ENCODE results near the gene COBL. TPM values are rescaled to one million over a fixed set of nuclear protein-coding genes. Genes with fewer than 3 reads are reported as not detected.

COBL gene
- total RNA-seq, 1 donor from 2014 or later: 0.05 TPM

DNA sequence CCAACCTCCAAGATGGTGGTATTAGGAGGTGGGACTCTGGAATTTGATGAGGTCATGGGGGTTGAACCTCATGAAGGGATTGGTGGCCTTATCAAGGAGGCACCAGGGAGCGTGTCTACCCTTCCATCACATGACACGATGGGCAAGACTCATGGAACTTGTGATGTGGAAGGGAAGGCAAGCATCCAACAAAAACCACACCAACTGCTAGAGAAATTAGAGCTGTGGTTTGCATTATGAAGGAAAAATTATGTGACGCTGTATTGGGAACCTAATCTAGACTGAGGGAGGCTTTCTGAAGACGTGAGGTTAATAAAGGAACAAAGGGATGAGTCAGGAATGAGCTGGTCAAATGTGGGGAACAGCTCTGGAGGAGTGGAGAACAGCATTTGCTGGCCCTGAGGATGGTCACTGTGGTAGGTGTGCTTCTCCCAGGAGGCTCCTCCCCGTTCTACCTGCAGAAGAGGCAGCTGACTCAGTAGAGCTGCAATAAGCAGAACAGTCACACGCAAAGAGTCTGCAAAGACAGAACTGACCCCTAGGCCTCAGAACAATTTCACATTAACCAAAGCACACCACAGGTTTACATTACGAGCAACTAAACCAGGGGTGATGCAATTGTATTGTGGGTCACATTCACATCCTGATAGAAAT, 297.3 kb downstream of the COBL start:
- Mint-ChIP-seq H3K9me3 (peaks cover 3% of the 10 kb centered on the region), H3K4me1 (peaks cover 16% of the 10 kb centered on the region), H3K4me3 (no peak overlapping the region), H3K36me3 (ENCODE audit: low read depth) (no peaks in the 10 kb centered on the region), H3K27ac (ENCODE audit: unreplicated experiment) (no peak overlapping the region), H3K27me3 (ENCODE audit: low read depth) (no peaks in the 10 kb centered on the region)
- DNase-seq (ENCODE audit: low read depth, low spot score): no peak
- TF ChIP-seq, protein P1, sequence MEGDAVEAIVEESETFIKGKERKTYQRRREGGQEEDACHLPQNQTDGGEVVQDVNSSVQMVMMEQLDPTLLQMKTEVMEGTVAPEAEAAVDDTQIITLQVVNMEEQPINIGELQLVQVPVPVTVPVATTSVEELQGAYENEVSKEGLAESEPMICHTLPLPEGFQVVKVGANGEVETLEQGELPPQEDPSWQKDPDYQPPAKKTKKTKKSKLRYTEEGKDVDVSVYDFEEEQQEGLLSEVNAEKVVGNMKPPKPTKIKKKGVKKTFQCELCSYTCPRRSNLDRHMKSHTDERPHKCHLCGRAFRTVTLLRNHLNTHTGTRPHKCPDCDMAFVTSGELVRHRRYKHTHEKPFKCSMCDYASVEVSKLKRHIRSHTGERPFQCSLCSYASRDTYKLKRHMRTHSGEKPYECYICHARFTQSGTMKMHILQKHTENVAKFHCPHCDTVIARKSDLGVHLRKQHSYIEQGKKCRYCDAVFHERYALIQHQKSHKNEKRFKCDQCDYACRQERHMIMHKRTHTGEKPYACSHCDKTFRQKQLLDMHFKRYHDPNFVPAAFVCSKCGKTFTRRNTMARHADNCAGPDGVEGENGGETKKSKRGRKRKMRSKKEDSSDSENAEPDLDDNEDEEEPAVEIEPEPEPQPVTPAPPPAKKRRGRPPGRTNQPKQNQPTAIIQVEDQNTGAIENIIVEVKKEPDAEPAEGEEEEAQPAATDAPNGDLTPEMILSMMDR (conservative IDR thresholded peaks at IDR 0.05): no peak

DNA sequence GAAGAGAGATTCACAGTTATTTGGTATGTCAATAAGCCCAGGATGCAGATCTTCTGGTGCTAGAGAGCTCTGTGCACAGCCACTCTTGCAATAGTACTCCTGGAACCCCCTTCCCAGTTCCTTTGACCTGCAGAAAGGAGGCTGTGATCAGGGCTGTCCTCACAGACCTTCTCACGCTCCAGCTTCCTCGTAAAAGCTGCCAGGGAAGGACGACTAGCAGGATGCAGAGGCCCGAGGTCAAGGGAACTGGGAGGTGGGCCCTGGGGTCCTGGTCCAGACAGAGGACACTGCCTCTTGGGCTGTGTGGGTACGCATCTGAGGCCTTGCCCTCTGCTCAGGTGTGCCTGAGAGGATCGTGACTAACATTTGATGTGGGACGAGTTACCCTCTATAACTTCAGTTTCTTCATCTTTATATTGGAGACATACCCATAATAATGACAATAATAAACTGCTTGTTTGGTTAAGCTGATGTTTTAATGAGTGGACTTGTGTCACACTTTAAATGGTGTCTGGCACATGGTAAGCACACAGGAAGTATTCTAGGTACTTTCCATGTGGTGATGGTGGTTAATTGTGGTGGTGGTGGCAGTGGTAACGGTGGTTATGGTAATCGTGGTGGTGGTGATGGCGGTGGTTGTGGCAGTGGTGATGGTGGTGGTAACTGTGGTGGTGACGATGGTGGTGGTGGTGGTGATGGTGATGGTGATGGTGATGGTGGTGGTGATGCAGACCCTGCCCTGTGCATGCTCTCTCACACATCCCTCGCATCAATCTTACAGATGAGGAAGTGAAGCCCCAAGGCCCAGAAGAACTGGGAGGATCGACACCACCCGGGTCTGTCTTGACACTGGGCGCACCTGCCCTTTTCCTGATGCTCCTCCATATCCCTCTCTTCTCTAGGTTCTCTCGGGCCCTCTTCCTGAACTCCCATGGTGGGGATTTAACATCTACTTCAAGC, 298.8 kb downstream of the COBL start:
- peaks cover 3% of the 10 kb centered on the region for H3K9me3 Mint-ChIP-seq
- H3K27me3 Mint-ChIP-seq (ENCODE audit: low read depth): no peaks in the 10 kb centered on the region
- H3K27ac Mint-ChIP-seq (ENCODE audit: unreplicated experiment): no peak overlapping the region
- no peak for DNase-seq (ENCODE audit: low read depth, low spot score)
- no peaks in the 10 kb centered on the region for H3K36me3 Mint-ChIP-seq (ENCODE audit: low read depth)
- TF ChIP-seq, protein P1 (conservative IDR thresholded peaks at IDR 0.05): no peak
- no peak overlapping the region for H3K4me3 Mint-ChIP-seq
- peaks cover 16% of the 10 kb centered on the region for H3K4me1 Mint-ChIP-seq

DNA sequence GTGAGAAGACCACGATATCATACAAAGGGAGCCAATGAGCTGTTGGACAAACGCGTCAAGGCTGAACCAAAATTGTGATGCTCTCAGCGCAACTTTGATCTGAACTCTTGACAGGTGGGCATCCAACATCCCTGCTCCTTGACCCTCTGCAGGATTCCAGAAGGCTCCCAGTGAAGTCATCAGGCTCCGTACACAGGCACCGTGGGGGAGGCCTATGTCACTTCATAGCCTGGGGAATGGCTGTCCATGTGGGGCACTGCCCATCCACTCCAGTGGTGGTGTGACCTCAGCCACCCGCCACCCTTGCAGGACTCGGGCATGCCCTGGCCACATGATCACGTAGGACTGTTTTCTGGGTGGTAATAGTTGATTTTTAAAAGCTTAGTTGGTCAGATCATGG, 300.1 kb downstream of the COBL start:
- DNase-seq (ENCODE audit: low read depth, low spot score): no peak
- Mint-ChIP-seq H3K4me3 (no peak overlapping the region), H3K27ac (ENCODE audit: unreplicated experiment) (no peak overlapping the region), H3K9me3 (peaks cover 3% of the 10 kb centered on the region), H3K27me3 (ENCODE audit: low read depth) (no peaks in the 10 kb centered on the region), H3K36me3 (ENCODE audit: low read depth) (no peaks in the 10 kb centered on the region), H3K4me1 (peaks cover 5% of the 10 kb centered on the region)
- TF ChIP-seq, protein P1 (conservative IDR thresholded peaks at IDR 0.05): no peak

DNA sequence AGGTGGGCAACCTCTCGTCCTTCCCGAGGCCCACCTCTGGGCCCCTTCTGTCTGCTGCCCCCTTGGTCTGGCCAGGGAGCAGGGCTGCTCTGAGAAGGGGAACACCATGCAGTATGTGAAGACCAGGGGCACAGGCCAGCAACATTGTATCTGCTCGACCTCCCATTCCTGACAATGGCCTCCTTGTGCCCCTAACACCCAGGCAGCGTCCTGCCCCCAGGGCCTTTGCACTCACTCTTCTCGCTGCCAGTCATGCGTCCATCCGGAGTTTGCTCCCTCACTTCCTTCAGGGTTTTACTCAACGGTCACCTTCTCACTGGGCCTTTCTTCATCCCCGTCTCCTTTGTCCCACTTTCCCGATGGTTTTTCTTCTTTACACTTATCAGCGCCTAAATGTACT, 301.0 kb downstream of the COBL start:
- Mint-ChIP-seq H3K36me3 (ENCODE audit: low read depth) (no peaks in the 10 kb centered on the region), H3K4me1 (peaks cover 5% of the 10 kb centered on the region), H3K9me3 (peaks cover 3% of the 10 kb centered on the region), H3K27ac (ENCODE audit: unreplicated experiment) (no peak overlapping the region), H3K4me3 (no peak overlapping the region), H3K27me3 (ENCODE audit: low read depth) (no peaks in the 10 kb centered on the region)
- TF ChIP-seq, protein P1 (conservative IDR thresholded peaks at IDR 0.05): no peak
- DNase-seq (ENCODE audit: low read depth, low spot score): no peak

DNA sequence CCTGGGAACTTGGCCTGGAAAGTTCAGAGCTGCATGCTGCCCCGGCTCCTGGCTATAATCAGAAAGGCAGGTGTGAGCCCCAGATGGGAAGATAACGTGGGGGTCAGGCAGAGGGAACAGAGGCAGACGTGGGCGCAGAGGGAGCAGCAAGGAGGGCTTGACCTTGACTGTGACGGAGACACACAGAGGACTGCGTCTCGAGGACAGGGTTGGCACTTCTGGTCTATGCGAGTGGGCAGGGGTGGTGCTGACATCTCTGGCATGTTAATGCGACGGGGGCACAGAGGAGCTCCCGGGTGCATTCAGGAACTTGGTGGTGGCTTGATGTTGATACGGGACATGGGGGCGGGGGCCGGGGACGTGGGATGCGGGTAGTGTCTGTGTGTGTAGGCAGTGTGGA, 301.8 kb downstream of the COBL start:
- Mint-ChIP-seq H3K27ac (ENCODE audit: unreplicated experiment) (peak overlapping the region; percentile 83), H3K27me3 (ENCODE audit: low read depth) (no peaks in the 10 kb centered on the region), H3K4me3 (no peak overlapping the region), H3K9me3 (peaks cover 3% of the 10 kb centered on the region), H3K36me3 (ENCODE audit: low read depth) (no peaks in the 10 kb centered on the region), H3K4me1 (peaks cover 5% of the 10 kb centered on the region)
- TF ChIP-seq, protein P1 (conservative IDR thresholded peaks at IDR 0.05): no peak
- no peak for DNase-seq (ENCODE audit: low read depth, low spot score)

Measured in neural crest cell (in vitro differentiated cells).